GM12878 (cell line): ENCODE measurements around the gene ZBTB8OS. TPM values are rescaled to one million over a fixed set of nuclear protein-coding genes. Genes with fewer than 3 reads are reported as not detected.

ENCODE experiments used
- ASH2L ChIP-seq: fragments of 300-600, 200-600 bp; sonication (generic); IDR thresholded peaks from 2 replicates; pipeline ENCODE4 v1.6.1; 2017; ENCODE audit warnings: low read depth, mild to moderate bottlenecking, borderline replicate concordance
- ATF3 ChIP-seq: IDR thresholded peaks from 2 replicates; pipeline ENCODE4 v1.6.1; 2011; ENCODE audit warnings: low read depth, mild to moderate bottlenecking, low read length, moderate library complexity, borderline replicate concordance; ENCODE audit errors: extremely low read depth
- BACH1 ChIP-seq: fragments of 450-650 bp; IDR thresholded peaks from 2 replicates; pipeline ENCODE4 v1.6.1; 2017; ENCODE audit warnings: mild to moderate bottlenecking, borderline replicate concordance
- BHLHE40 ChIP-seq, 2 experiments: fragments of 450-650 bp in 1 of 2; IDR thresholded peaks; 2 replicates each; pipeline ENCODE4 v1.6.1; 2011 to 2017; ENCODE audit warnings: low read depth in 2 of 2, borderline replicate concordance in 1 of 2, improper control_type of control experiment in 1 of 2, low read length in 1 of 2, mild to moderate bottlenecking in 1 of 2
- BMI1 ChIP-seq: fragments of 450-650 bp; IDR thresholded peaks from 2 replicates; pipeline ENCODE4 v1.6.1; 2016; ENCODE audit warnings: mild to moderate bottlenecking, moderate library complexity, borderline replicate concordance
- CREB1 ChIP-seq: IDR thresholded peaks from 2 replicates; pipeline ENCODE4 v1.6.1; 2012; ENCODE audit warnings: low read depth, mild to moderate bottlenecking, inconsistent platforms
- CREM ChIP-seq: IDR thresholded peaks from 2 replicates; pipeline ENCODE4 v1.6.1; 2014; ENCODE audit warnings: antibody characterized with exemption, low read depth
- E2F4 ChIP-seq: IDR thresholded peaks from 2 replicates; pipeline ENCODE4 v1.6.1; 2012; ENCODE audit warnings: low read depth, low read length, improper control_type of control experiment
- ETV6 ChIP-seq, 2 experiments: fragments of 450-650 bp in 1 of 2; IDR thresholded peaks in 1 of 2; conservative IDR thresholded peaks in 1 of 2; 2 replicates each; pipeline ENCODE4 v1.6.1; 2014; ENCODE audit warnings: antibody characterized with exemption in 1 of 2, borderline replicate concordance in 1 of 2, low read depth in 1 of 2, mild to moderate bottlenecking in 1 of 2, moderate library complexity in 1 of 2
- FOS ChIP-seq: IDR thresholded peaks from 3 replicates; pipeline ENCODE4 v1.6.1; 2011; ENCODE audit warnings: borderline replicate concordance; ENCODE audit not compliant: insufficient read length; ENCODE audit errors: extremely low read depth
- GATAD2B ChIP-seq: fragments of 450-650 bp; conservative IDR thresholded peaks from 2 replicates; pipeline ENCODE4 v1.6.1; 2017; ENCODE audit warnings: low read depth, mild to moderate bottlenecking, moderate library complexity
- HCFC1 ChIP-seq: fragments of 150-350 bp; IDR thresholded peaks from 2 replicates; pipeline ENCODE4 v1.6.1; 2014; ENCODE audit warnings: low read length
- HDAC2 ChIP-seq: fragments of 200-600 bp; sonication (generic); IDR thresholded peaks from 2 replicates; pipeline ENCODE4 v1.6.1; 2017
- HDGF ChIP-seq: fragments of 450-650 bp; IDR thresholded peaks from 2 replicates; pipeline ENCODE4 v1.6.1; 2016; ENCODE audit warnings: antibody characterized with exemption
- IKZF2 ChIP-seq, 2 experiments: fragments of 450-650 bp; IDR thresholded peaks; 2 replicates each; pipeline ENCODE4 v1.6.1; 2017; ENCODE audit warnings: mild to moderate bottlenecking in 2 of 2, moderate library complexity in 2 of 2
- JUNB ChIP-seq: IDR thresholded peaks from 2 replicates; pipeline ENCODE4 v1.6.1; 2016; ENCODE audit warnings: antibody characterized with exemption, mild to moderate bottlenecking
- LARP7 ChIP-seq: fragments of 450-650 bp; IDR thresholded peaks from 2 replicates; pipeline ENCODE4 v1.6.1; 2017; ENCODE audit warnings: mild to moderate bottlenecking
- MAX ChIP-seq: IDR thresholded peaks from 2 replicates; pipeline ENCODE4 v1.6.1; 2012; ENCODE audit warnings: low read depth, low read length, improper control_type of control experiment
- NFYB ChIP-seq: IDR thresholded peaks from 2 replicates; pipeline ENCODE4 v1.6.1; 2011; ENCODE audit warnings: low read depth, mild to moderate bottlenecking, low read length, improper control_type of control experiment, moderate library complexity; ENCODE audit not compliant: insufficient read depth
- PBX3 ChIP-seq: IDR thresholded peaks from 2 replicates; pipeline ENCODE4 v1.6.1; 2011; ENCODE audit warnings: mild to moderate bottlenecking, low read depth, low read length, moderate library complexity; ENCODE audit not compliant: insufficient replicate concordance
- PML ChIP-seq: IDR thresholded peaks from 2 replicates; pipeline ENCODE4 v1.6.1; 2012; ENCODE audit warnings: low read length, inconsistent platforms
- POLR2AphosphoS5 ChIP-seq: IDR thresholded peaks from 2 replicates; pipeline ENCODE4 v1.6.1; 2011; ENCODE audit warnings: mild to moderate bottlenecking, low read length, inconsistent platforms
- RAD21 ChIP-seq: IDR thresholded peaks from 2 replicates; pipeline ENCODE4 v1.6.1; 2011; ENCODE audit warnings: mild to moderate bottlenecking, low read depth, low read length, moderate library complexity; ENCODE audit not compliant: insufficient read depth
- RAD51 ChIP-seq: fragments of 450-650 bp; IDR thresholded peaks from 2 replicates; pipeline ENCODE4 v1.6.1; 2016; ENCODE audit warnings: moderate library complexity, mild to moderate bottlenecking, inconsistent platforms
- RELA ChIP-seq: fragments of 450-650 bp; IDR thresholded peaks from 2 replicates; pipeline ENCODE4 v1.8.0; 2014; ENCODE audit warnings: borderline replicate concordance; ENCODE audit not compliant: partially characterized antibody
- SMARCA5 ChIP-seq: fragments of 450-650 bp; IDR thresholded peaks from 2 replicates; pipeline ENCODE4 v1.6.1; 2017; ENCODE audit warnings: mild to moderate bottlenecking
- SP1 ChIP-seq: IDR thresholded peaks from one replicate; pipeline ENCODE4 v1.6.1; 2011; ENCODE audit warnings: low read depth, low read length
- TCF7 ChIP-seq: IDR thresholded peaks from 2 replicates; pipeline ENCODE4 v1.6.1; 2014; ENCODE audit warnings: antibody characterized with exemption, borderline replicate concordance
- WRNIP1 ChIP-seq: IDR thresholded peaks from 2 replicates; pipeline ENCODE4 v1.6.1; 2011; ENCODE audit warnings: low read depth, low read length, improper control_type of control experiment, borderline replicate concordance
- ZNF217 ChIP-seq: fragments of 450-650 bp; IDR thresholded peaks from 2 replicates; pipeline ENCODE4 v1.6.1; 2017; ENCODE audit warnings: antibody characterized with exemption, mild to moderate bottlenecking
- polyA plus RNA-seq, 11 experiments: library from polyadenylated mRNA; depleted of rRNA in 4 of 11; unstranded in 6 of 11; stranded (reverse) in 5 of 11; fragments of >200 nt; fragmentation: Nextera tagmentation in 4 of 11; fragmentation: Illumina TruSeq in 1 of 11; extraction: Ambion mirVana in 4 of 11; extraction: Trizol in 1 of 11; gene quantifications; 1 replicate in 1 of 11; 2 replicates in 10 of 11; pipeline versions ENCODE4 v1.2.1 to v1.2.3, GENCODE V29; 2011 to 2016; ENCODE audit warnings: inconsistent platforms in 2 of 11, missing spikeins in 2 of 11, low read depth in 1 of 11
- total RNA-seq, 4 experiments: library from RNA; depleted of rRNA in 3 of 4; stranded (reverse); fragments of >200 nt in 3 of 4; fragmentation: Illumina TruSeq in 1 of 4; extraction: Trizol in 1 of 4; gene quantifications; 2 replicates each; pipeline versions ENCODE4 v1.2.1 to v1.2.3, GENCODE V29; 2013 to 2021

The ZBTB8OS gene
- total and polyA plus RNA-seq, 10 of the 15 experiments (the other 5 are each of a cell fraction or from before 2014, with no cell fraction given): 77.8 to 350 (median 139) TPM

GRCh38 chr1:32619701-32620485 lies 30.5 kb downstream of the ZBTB8OS start (continued):
- TF ChIP-seq IKZF2 (IDR thresholded peaks at IDR 0.05): peak; percentile 72 to 83; a peak in 3 of 4 replicates
- TF ChIP-seq FOS: no peak
- TF ChIP-seq ASH2L: no peak
- TF ChIP-seq RAD21: peak; percentile 42
- TF ChIP-seq BHLHE40 (IDR thresholded peaks at IDR 0.05; ENCODE audit: borderline replicate concordance in 1 of 2, low read depth in 2 of 2, low read length in 1 of 2): peak; percentile 36 to 48; a peak in 2 of 4 replicates
- TF ChIP-seq PML: 0 out of 2 replicates have a peak, but pooled peaks have one; percentile 44
- TF ChIP-seq BMI1: peak; percentile 51; the same call in 1 of the 2 replicates
- 0 out of 2 replicates have a peak, but pooled peaks have one; percentile 39 for TF ChIP-seq CREM
- TF ChIP-seq MAX: no peak
- no peak for TF ChIP-seq NFYB
- TF ChIP-seq CREB1: peak; percentile 10; the same call in 1 of the 2 replicates
- TF ChIP-seq TCF7: no peak
- TF ChIP-seq ETV6 (conservative IDR thresholded peaks at IDR 0.05 in 1 of 2, IDR thresholded peaks at IDR 0.05 in 1 of 2; ENCODE audit: borderline replicate concordance in 1 of 2, low read depth in 1 of 2): peak in 1 of 2 experiments; percentile 30; a peak in 1 of 4 replicates
- TF ChIP-seq SP1: no peak
- TF ChIP-seq RAD51: no peak
- TF ChIP-seq POLR2AphosphoS5: no peak
- TF ChIP-seq GATAD2B: no peak
- TF ChIP-seq WRNIP1: no peak
- TF ChIP-seq HCFC1: no peak
- no peak for TF ChIP-seq HDAC2
- TF ChIP-seq JUNB: peak; percentile 97
- no peak for TF ChIP-seq HDGF
- no peak for TF ChIP-seq LARP7
- TF ChIP-seq E2F4: no peak
- peak; percentile 62; the same call in 1 of the 2 replicates for TF ChIP-seq BACH1
- TF ChIP-seq RELA: no peak
- TF ChIP-seq ATF3: no peak
- no peak for TF ChIP-seq PBX3
- peak; percentile 92 for TF ChIP-seq ZNF217
- no peak for TF ChIP-seq SMARCA5
